Cardiac muscle cell (in vitro differentiated cells and primary cell): ENCODE results near the gene SRI. TPM values are rescaled to one million over a fixed set of nuclear protein-coding genes. Genes with fewer than 3 reads are reported as not detected.

Source experiments
- DNase-seq, 2 donors: peaks; one replicate each; pipeline versions ENCODE4 v3.0.0 to v3.0.0-alpha.2; 2010 to 2017; ENCODE audit warnings: low read depth in 1 of 2, low spot score in 1 of 2
- H3K27ac ChIP-seq: fragments of 200-600 bp; sonication (generic); 2 replicates; pipeline ENCODE4 v1.5.1; 2016
- H3K27me3 ChIP-seq: fragments of 200-600 bp; sonication (generic); 2 replicates; pipeline ENCODE4 v1.6.0; 2016; ENCODE audit warnings: control low read depth
- H3K36me3 ChIP-seq: fragments of 200-600 bp; sonication (generic); 2 replicates; pipeline ENCODE4 v1.5.1; 2016; ENCODE audit warnings: control low read depth
- H3K4me1 ChIP-seq: fragments of 200-600 bp; sonication (generic); 2 replicates; pipeline ENCODE4 v1.8.1; 2017; ENCODE audit warnings: low read depth, mild to moderate bottlenecking, mixed run types
- H3K4me3 ChIP-seq: fragments of 200-600 bp; sonication (generic); 2 replicates; pipeline ENCODE4 v1.5.1; 2016; ENCODE audit warnings: mild to moderate bottlenecking
- H3K9me3 ChIP-seq: fragments of 200-600 bp; sonication (generic); 2 replicates; pipeline ENCODE4 v1.5.1; 2017; ENCODE audit warnings: low read depth, mild to moderate bottlenecking, control low read depth
- polyA plus RNA-seq: library from polyadenylated mRNA; unstranded; fragments of >200 nt; fragmentation: Nextera tagmentation; extraction: Ambion mirVana; gene quantifications from 2 replicates; pipeline ENCODE4 v1.2.1, GENCODE V29; 2016
- total RNA-seq: library from RNA; depleted of rRNA; stranded (reverse); fragments of >200 nt; gene quantifications from 2 replicates; pipeline ENCODE4 v1.2.3, GENCODE V29; 2016
- TF ChIP-seq, protein P1 (sequence below): IDR thresholded peaks from 2 replicates; pipeline ENCODE4 v1.5.1; 2012; ENCODE audit warnings: low read depth, mild to moderate bottlenecking, low read length

Gene SRI
- total and polyA plus RNA-seq, 2 experiments from 2014 or later = 115 to 348 TPM

DNA sequence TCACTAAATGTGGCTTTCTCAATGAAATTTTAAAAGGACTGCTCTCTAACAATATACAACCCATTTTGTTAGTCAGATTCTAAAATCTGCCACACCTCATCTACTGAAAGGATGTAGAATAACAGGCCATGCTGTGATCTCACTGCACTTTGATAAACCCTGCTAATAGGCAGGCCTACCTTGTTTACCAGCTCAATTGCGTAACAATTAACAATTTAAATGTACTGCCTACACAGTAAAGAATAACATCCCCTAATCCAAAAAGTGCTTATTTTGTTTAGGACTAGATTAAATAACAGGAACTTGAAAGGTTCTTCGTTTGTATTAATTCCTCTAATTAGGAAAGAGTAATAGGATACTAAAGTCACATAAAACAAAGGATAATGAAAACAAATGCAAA lies 4.5 kb downstream of the SRI start:
- H3K4me1 ChIP-seq = peaks cover 49% of the 10 kb centered on the region
- no peaks in the 10 kb centered on the region for H3K27me3 ChIP-seq
- no peaks in the 10 kb centered on the region for H3K9me3 ChIP-seq
- H3K36me3 ChIP-seq = peaks cover 28% of the 10 kb centered on the region
- DNase-seq = no peak
- no peak overlapping the region for H3K27ac ChIP-seq
- TF ChIP-seq, protein P1, sequence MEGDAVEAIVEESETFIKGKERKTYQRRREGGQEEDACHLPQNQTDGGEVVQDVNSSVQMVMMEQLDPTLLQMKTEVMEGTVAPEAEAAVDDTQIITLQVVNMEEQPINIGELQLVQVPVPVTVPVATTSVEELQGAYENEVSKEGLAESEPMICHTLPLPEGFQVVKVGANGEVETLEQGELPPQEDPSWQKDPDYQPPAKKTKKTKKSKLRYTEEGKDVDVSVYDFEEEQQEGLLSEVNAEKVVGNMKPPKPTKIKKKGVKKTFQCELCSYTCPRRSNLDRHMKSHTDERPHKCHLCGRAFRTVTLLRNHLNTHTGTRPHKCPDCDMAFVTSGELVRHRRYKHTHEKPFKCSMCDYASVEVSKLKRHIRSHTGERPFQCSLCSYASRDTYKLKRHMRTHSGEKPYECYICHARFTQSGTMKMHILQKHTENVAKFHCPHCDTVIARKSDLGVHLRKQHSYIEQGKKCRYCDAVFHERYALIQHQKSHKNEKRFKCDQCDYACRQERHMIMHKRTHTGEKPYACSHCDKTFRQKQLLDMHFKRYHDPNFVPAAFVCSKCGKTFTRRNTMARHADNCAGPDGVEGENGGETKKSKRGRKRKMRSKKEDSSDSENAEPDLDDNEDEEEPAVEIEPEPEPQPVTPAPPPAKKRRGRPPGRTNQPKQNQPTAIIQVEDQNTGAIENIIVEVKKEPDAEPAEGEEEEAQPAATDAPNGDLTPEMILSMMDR = no peak
- H3K4me3 ChIP-seq = no peak overlapping the region

DNA sequence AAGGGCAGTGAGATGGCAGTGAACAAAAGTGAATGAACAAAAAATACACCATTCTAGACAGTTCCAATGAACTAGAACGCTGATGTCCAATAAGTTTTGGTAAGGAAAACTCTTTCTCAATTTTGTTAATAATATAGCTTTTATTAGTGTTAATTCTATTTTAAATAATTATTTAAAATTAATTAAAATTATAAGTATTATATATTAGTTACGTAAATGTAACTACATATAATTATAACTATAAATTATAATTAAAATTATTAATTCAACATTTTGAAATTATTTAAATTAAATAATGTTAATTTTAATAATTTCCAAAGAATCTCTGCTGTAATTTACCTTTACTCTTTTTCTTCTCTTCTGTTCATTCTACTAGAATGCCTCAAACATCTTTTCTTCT lies 5.4 kb downstream of the SRI start:
- no peak overlapping the region for H3K4me3 ChIP-seq
- H3K9me3 ChIP-seq = no peaks in the 10 kb centered on the region
- H3K27me3 ChIP-seq = no peaks in the 10 kb centered on the region
- TF ChIP-seq, protein P1 = no peak
- H3K27ac ChIP-seq = no peak overlapping the region
- H3K36me3 ChIP-seq = peaks cover 36% of the 10 kb centered on the region
- DNase-seq = no peak
- peaks cover 49% of the 10 kb centered on the region for H3K4me1 ChIP-seq

DNA sequence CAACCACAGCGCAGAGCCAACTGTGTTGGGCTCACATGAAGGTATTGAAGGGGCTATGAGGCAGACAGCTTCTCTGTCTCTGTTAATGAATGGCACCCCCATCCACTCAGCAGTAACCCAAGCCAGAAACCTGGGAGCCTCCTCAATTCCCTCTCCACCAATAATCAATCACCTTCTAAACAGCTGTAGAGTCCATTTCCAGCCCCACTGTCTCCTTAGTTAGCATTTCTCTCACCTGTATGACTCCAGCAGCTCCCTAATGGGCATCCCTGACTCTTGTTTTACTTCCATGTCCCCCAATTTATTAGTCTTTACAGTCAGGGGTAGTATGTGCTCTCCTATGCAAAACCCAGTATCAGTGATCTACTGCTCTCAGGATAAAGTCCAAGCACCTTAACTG lies 6.9 kb downstream of the SRI start:
- H3K36me3 ChIP-seq = peaks cover 52% of the 10 kb centered on the region
- no peaks in the 10 kb centered on the region for H3K27me3 ChIP-seq
- H3K27ac ChIP-seq = peak overlapping the region; percentile 27
- DNase-seq = no peak
- H3K4me1 ChIP-seq = peaks cover 40% of the 10 kb centered on the region
- TF ChIP-seq, protein P1 = no peak
- H3K9me3 ChIP-seq = no peaks in the 10 kb centered on the region
- no peak overlapping the region for H3K4me3 ChIP-seq

DNA sequence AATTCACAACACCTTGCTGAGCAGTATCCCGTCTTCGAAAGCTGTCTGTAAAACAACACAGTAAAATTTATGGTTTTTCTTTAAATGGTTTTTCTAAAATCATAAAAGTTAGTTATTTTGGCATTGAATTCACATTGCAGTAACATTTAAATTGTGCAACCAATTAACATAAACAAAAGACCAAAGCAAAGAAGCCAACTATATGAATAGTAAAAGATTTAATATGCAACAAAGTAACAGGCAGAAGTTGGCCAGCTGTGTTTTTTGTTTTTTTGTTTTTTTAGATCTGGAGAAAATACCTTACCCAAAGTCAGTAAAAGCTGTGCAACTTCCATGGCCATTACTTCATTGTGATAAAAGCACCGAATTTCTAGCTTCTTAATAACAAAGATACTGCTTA lies 11.3 kb downstream of the SRI start:
- Histone ChIP-seq H3K4me1 (peaks cover 12% of the 10 kb centered on the region), H3K27ac (no peak overlapping the region), H3K27me3 (no peaks in the 10 kb centered on the region), H3K36me3 (peaks cover 87% of the 10 kb centered on the region), H3K4me3 (no peak overlapping the region), H3K9me3 (no peaks in the 10 kb centered on the region)
- no peak for DNase-seq
- TF ChIP-seq, protein P1 = no peak

DNA sequence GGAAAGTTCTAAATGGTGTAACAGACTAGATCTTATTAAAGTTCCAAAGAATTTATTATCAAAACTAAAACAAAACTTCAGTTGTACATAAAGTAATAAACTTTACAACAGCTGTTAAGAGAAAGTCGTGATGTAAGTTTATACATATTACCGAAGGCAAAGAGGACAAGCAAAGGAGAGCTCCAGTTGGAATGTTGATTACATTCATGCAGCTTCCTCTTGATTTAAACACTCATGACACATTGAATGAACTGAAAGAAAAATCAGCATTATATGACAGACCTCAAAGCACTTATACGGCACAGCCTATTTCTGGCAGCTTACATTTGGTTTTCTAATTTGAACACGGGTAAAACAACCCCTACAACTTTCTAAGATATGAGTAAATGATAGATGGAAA lies 13.6 kb downstream of the SRI start:
- Histone ChIP-seq H3K27me3 (no peaks in the 10 kb centered on the region), H3K27ac (no peak overlapping the region), H3K4me1 (no peaks in the 10 kb centered on the region), H3K9me3 (no peaks in the 10 kb centered on the region), H3K4me3 (no peak overlapping the region), H3K36me3 (peaks cover 84% of the 10 kb centered on the region)
- no peak for DNase-seq
- TF ChIP-seq, protein P1 = no peak

DNA sequence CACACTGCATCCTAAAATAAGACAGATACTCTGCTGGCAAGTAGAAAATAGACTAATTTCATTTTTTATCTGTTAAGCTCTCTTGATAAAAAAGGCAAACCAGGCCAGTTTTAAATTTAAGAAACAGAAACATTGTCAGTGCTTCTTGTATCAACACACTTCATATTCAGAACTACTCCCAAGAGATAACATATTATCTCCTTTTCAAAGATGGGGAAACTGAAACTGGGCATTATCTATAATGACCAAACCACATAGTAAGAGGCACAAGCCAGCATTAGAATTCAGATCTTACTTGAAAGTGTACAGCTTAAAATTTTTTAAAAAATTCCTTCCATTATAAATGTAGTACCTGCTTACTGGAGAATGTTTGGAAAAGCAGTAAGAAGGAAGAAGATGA lies 14.7 kb downstream of the SRI start:
- no peaks in the 10 kb centered on the region for H3K9me3 ChIP-seq
- H3K4me3 ChIP-seq = no peak overlapping the region
- H3K27ac ChIP-seq = no peak overlapping the region
- no peak for DNase-seq
- TF ChIP-seq, protein P1 = no peak
- H3K36me3 ChIP-seq = peaks cover 73% of the 10 kb centered on the region
- no peaks in the 10 kb centered on the region for H3K27me3 ChIP-seq
- H3K4me1 ChIP-seq = no peaks in the 10 kb centered on the region
